Stimulated activated CD4-positive, alpha-beta T cell treated with anti-CD3 and anti-CD28 coated beads, Interleukin-12 subunit alpha, Interleukin-12 subunit beta, amount 100 ng/mL, for 4 hours (primary cell): ENCODE data around the gene GPC4.
"Not testable (repeated sequence)": the region's sequence is repeated elsewhere in the genome, so short reads cannot be mapped to it uniquely, and the experiment has no call there.

Experiments
- DNase-seq: peaks from one replicate; pipeline ENCODE4 v3.0.0-alpha.2; 2020

GPC4 gene

GRCh38 chrX:133300591-133300990 lies 114.7 kb downstream of the GPC4 start:
- no peak for DNase-seq

- DNase-seq = no peak
These were observed 118.0 kb downstream of the GPC4 start for GRCh38 chrX:133297284-133297683.

- no peak for DNase-seq
These were observed 121.2 kb downstream of the GPC4 start for GRCh38 chrX:133294126-133294525.

- no peak for DNase-seq
These were observed 125.2 kb downstream of the GPC4 start for GRCh38 chrX:133290076-133290475.

GRCh38 chrX:133287860-133288259 lies 127.4 kb downstream of the GPC4 start:
- no peak for DNase-seq

GRCh38 chrX:133285341-133285740 lies 129.9 kb downstream of the GPC4 start:
- no peak for DNase-seq

- not testable (repeated sequence) for DNase-seq
These were observed 136.1 kb downstream of the GPC4 start for GRCh38 chrX:133279112-133279730.

GRCh38 chrX:133273180-133273579 lies 142.1 kb downstream of the GPC4 start:
- DNase-seq = no peak

- no peak for DNase-seq
These were observed 146.1 kb downstream of the GPC4 start for GRCh38 chrX:133269168-133269567.

- no peak for DNase-seq
These were observed 147.7 kb downstream of the GPC4 start for GRCh38 chrX:133267621-133268020.

- DNase-seq = no peak
These were observed 150.0 kb downstream of the GPC4 start for GRCh38 chrX:133265331-133265730.

GRCh38 chrX:133258481-133258880 lies 156.8 kb downstream of the GPC4 start:
- DNase-seq = no peak

GRCh38 chrX:133254666-133255065 lies 160.6 kb downstream of the GPC4 start:
- no peak for DNase-seq

- no peak for DNase-seq
These were observed 164.1 kb downstream of the GPC4 start for GRCh38 chrX:133251204-133251603.

GRCh38 chrX:133250184-133251100 lies 164.8 kb downstream of the GPC4 start:
- no peak for DNase-seq
